Thyroid gland (tissue), 4 donors: Measurements from ENCODE around the gene PSENEN. TPM values are rescaled to one million over a fixed set of nuclear protein-coding genes. Genes with fewer than 3 reads are reported as not detected.

Experiments
- DNase-seq, 2 donors: peaks; one replicate each; pipeline ENCODE4 v3.0.0-alpha.2; 2019
- H3K27ac ChIP-seq, 3 donors: fragments of 200-600 bp; sonication (generic); 1 replicate in 2 of 3; 2 replicates in 1 of 3; pipeline ENCODE4 v1.5.1; 2016 to 2019; ENCODE audit warnings: mild to moderate bottlenecking in 1 of 3, moderate library complexity in 1 of 3
- H3K27me3 ChIP-seq: fragments of 200-600 bp; sonication (generic); one replicate; pipeline ENCODE4 v1.5.1; 2019
- H3K36me3 ChIP-seq, 2 donors: fragments of 200-600 bp; sonication (generic); one replicate each; pipeline ENCODE4 v1.5.1; 2016 to 2019
- H3K4me1 ChIP-seq, 2 donors: fragments of 200-600 bp; sonication (generic); one replicate each; pipeline ENCODE4 v1.5.1; 2017 to 2019
- H3K4me3 ChIP-seq, 3 donors: fragments of 200-600 bp; sonication (generic); replicated peaks in 1 of 3; 1 replicate in 2 of 3; 2 replicates in 1 of 3; pipeline ENCODE4 v1.5.1; 2016; ENCODE audit warnings: mild to moderate bottlenecking in 1 of 3
- H3K9me3 ChIP-seq: fragments of 200-600 bp; sonication (generic); one replicate; pipeline ENCODE4 v1.5.1; 2017
- POLR2A ChIP-seq, 2 donors: fragments of 450-650 bp; IDR thresholded peaks; one replicate each; pipeline ENCODE4 v1.6.1; 2017; ENCODE audit warnings: antibody characterized with exemption in 2 of 2, mild to moderate bottlenecking in 2 of 2, moderate library complexity in 1 of 2
- WGBS, 2 donors: methylation state at CpG; one replicate each; pipeline ENCODE4 v1.1.5; 2017; 5-methylcytosine and 5-hydroxymethylcytosine counted together
- intact Hi-C: fragments of 100-400 bp; cut with DNase I; formaldehyde crosslinking; loops from one replicate; pipeline ENCODE4 v1.15.1; 2023
- total RNA-seq, 4 donors: library from RNA; depleted of rRNA; stranded (reverse); fragments of >200 nt; gene quantifications; one replicate each; pipeline ENCODE4 v1.2.3, GENCODE V29; 2016
- TF ChIP-seq, protein P1 (sequence below), 6 experiments: fragments of 200-600 bp in 3 of 6; fragments of 450-650 bp in 3 of 6; sonication (generic) in 3 of 6; IDR thresholded peaks; one replicate each; pipeline ENCODE4 v1.5.1; 2016 to 2019; ENCODE audit warnings: antibody characterized with exemption in 6 of 6, mild to moderate bottlenecking in 2 of 6, inconsistent platforms in 1 of 6, moderate library complexity in 1 of 6

PSENEN gene
- total RNA-seq, 4 donors from 2014 or later: 34.0 to 73.8 (median 40.5) TPM

DNA sequence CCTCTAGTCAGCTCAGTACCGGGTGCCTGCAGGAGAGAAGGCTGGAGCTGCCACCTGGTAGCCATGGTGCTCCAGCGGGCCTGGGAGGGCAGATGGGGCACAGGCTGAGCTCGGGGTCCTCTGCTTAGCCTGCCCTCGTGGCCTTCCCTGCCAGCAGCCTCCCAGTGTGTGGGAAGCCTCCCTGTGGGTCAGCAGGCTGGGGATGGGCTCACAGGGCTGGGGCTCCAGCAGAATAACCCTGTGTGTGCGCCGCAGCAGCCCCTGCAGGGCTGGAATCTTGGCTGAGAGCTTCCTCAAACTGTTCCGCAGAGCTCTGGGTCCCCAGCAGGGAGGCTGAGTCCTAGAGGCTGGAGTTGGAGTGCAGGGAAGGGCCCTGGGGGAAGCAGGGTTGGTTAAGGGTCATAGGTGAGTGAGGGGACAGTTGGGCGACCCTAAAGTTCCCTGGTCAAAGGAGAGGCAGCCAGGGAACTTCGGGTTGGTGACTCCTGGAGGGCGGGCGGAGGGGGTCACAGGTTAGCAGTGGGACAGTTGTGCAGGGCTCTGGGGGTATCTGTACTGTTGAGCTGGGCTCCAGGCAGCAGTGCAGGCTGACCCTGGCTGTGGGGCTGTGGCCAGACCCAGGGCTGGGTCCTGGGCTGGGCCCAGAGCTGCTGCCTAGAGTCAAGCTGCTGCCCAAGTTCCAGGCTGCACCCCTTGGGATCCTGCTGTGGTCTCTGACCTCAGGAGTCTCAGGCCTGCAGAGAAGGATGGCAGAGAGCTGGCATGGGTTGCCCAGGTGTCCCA is 43.9 kb downstream of the PSENEN start:
- no peak for DNase-seq
- intact Hi-C loops: no loop called here

DNA sequence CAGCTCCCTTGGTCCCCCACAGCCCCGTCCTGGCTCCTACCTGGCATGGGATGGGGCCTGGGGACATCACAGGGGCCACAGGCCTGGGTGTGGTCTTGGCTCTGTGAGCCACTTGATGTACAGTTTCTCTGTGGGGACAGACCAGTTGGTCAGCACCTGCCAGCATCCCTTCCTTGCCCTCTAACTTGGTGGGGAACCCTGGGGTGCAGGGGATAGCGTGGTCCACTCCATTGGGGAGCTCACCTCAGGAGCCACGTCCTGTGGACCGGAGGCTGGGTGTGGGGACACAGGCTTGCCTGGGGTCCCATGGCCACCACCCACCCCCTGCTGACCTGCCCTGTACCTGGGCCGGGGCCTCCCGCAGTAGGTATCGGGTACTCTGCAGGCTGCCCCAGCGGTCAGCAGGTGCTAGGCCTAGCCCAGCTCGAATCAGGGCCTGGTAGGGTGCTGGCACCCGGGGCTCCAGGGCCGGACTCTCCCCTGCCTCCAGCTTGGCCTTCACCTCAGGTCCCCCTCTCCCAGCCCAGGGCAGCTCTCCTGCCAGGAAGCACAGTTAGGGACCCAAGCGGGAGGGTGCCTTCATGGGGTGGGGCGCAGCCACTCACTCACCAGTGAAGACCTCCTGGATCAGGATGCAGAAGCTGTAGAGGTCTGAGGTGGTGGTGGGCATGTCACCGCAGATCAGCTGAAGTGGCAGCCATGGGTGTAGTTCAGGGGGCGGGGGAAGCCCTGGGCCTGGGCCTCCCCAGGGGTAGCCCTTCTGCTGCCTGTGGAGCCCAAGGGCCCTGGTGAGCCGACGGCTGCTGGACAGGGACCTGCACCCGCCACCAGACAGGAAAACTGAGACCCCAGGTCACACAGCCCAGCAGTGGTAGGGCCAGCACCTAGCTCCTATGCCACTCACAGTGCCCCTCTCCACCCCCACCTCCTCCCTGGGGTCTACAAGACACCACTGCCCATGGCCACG is 44.8 kb downstream of the PSENEN start:
- no peak overlapping the region for H3K27ac ChIP-seq
- intact Hi-C loops: no loop called here
- H3K4me3 ChIP-seq: no peak overlapping the region
- H3K27me3 ChIP-seq: no peaks in the 10 kb centered on the region
- WGBS, 2 donors: 57 to 91% methylated on average over 5 to 15 of the region's 19 CpGs
- no peaks in the 10 kb centered on the region for H3K36me3 ChIP-seq
- DNase-seq: no peak
- no peak for TF ChIP-seq POLR2A (IDR thresholded peaks at IDR 0.05)
- H3K4me1 ChIP-seq: peaks cover 0 to 8% of the 10 kb centered on the region in 2 donors
- H3K9me3 ChIP-seq: no peaks in the 10 kb centered on the region

More for the DNA sequence above, 43.9 kb downstream of the PSENEN start:
- Histone ChIP-seq H3K4me3 (no peak overlapping the region), H3K4me1 (peaks cover 0 to 8% of the 10 kb centered on the region in 2 donors), H3K9me3 (no peaks in the 10 kb centered on the region), H3K27ac (no peak overlapping the region), H3K36me3 (no peaks in the 10 kb centered on the region), H3K27me3 (no peaks in the 10 kb centered on the region)
- WGBS, 2 donors: 89% methylated on average over 7 of the region's 11 CpGs
- TF ChIP-seq, protein P1, sequence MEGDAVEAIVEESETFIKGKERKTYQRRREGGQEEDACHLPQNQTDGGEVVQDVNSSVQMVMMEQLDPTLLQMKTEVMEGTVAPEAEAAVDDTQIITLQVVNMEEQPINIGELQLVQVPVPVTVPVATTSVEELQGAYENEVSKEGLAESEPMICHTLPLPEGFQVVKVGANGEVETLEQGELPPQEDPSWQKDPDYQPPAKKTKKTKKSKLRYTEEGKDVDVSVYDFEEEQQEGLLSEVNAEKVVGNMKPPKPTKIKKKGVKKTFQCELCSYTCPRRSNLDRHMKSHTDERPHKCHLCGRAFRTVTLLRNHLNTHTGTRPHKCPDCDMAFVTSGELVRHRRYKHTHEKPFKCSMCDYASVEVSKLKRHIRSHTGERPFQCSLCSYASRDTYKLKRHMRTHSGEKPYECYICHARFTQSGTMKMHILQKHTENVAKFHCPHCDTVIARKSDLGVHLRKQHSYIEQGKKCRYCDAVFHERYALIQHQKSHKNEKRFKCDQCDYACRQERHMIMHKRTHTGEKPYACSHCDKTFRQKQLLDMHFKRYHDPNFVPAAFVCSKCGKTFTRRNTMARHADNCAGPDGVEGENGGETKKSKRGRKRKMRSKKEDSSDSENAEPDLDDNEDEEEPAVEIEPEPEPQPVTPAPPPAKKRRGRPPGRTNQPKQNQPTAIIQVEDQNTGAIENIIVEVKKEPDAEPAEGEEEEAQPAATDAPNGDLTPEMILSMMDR (IDR thresholded peaks at IDR 0.05): no peak
- TF ChIP-seq POLR2A (IDR thresholded peaks at IDR 0.05): no peak

DNA sequence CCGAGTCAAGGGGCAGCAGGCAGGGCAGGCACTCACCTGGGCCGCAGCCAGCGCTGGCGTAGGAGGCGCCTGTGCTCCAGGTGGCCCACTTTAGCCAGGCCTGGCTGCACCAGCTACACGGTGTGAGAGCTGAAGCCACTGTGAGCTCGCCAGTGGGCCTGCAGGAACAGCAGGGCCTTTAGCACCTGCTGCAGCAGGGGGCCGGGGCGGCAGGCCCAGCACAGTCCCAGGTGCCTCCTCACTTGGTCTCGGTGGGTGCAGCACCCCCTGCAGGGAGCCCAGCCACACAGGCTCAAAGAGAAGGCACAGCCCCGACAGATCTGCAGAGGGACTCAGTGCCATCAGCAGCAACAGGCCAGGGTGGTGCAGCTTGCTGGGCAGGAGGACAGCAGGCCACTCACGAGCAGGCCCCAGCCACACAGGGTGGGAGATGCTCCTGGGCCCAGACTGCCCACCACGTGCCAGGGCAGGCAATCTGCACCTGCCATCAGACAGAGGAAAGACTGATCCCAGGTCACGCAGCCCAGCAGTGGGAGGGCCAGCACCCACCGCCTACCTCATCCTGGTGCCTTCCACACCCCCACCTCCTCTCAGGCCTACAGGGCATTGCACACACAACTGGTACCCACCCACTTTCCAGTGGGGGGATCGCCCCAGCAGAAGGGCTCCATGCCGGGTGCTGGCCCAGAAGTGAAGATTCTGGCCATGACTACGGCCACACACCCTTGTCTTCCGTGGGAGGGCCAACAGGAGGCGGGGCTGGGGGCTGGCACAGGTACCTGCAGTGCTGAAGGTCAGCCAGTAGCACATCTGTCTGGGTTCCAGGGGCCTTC is 45.7 kb downstream of the PSENEN start:
- Histone ChIP-seq H3K27me3 (no peaks in the 10 kb centered on the region), H3K4me3 (no peak overlapping the region), H3K36me3 (no peaks in the 10 kb centered on the region), H3K9me3 (no peaks in the 10 kb centered on the region), H3K4me1 (peaks cover 0 to 8% of the 10 kb centered on the region in 2 donors), H3K27ac (no peak overlapping the region)
- WGBS, 2 donors: 33 to 45% methylated on average over 12 to 14 of the region's 20 CpGs
- intact Hi-C loops: no loop called here
- peak; percentile 83 to 86 for DNase-seq
- TF ChIP-seq POLR2A (IDR thresholded peaks at IDR 0.05): no peak
- TF ChIP-seq, protein P1 (IDR thresholded peaks at IDR 0.05): peak in 1 of 6 experiments; percentile 5

DNA sequence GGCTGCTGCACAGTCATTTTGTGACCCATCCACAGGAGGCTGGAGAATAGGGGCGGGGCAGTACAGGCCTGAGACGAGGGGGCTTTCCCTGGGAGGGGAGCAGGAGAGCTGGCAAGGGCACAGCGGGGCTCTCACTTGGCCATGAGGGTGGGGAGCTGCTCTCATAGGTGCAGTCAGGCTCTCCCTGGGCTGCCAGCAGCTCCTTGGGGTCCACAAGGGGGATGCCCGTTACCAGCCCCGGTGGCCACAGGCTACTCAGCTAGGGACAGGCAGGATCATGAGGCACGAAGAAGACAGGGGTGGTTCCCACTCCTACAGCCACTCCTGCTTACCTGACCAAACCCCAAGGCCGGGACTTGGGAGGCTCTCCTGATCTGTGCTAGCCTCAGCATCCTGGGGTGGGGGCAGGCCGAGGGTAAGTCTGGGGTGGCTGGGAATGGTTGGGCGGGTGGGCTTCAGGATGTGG is 46.4 kb downstream of the PSENEN start:
- DNase-seq: no peak
- Histone ChIP-seq H3K36me3 (no peaks in the 10 kb centered on the region), H3K27me3 (peaks cover 1% of the 10 kb centered on the region), H3K27ac (no peak overlapping the region), H3K4me1 (peaks cover 0 to 8% of the 10 kb centered on the region in 2 donors), H3K4me3 (no peak overlapping the region), H3K9me3 (no peaks in the 10 kb centered on the region)
- WGBS, 2 donors: 76 to 97% methylated on average over 2 to 5 of the region's 9 CpGs
- intact Hi-C loops: no loop called here
- TF ChIP-seq, protein P1 (IDR thresholded peaks at IDR 0.05): no peak
- TF ChIP-seq POLR2A (IDR thresholded peaks at IDR 0.05): no peak

- intact Hi-C loops: no loop called here
- Histone ChIP-seq H3K27me3 (peaks cover 6% of the 10 kb centered on the region), H3K27ac (no peak overlapping the region), H3K36me3 (no peaks in the 10 kb centered on the region), H3K4me1 (peaks cover 0 to 8% of the 10 kb centered on the region in 2 donors), H3K9me3 (no peaks in the 10 kb centered on the region), H3K4me3 (no peak overlapping the region)
- 79 to 83% methylated on average over 8 to 11 of the region's 15 CpGs for WGBS, 2 donors
- TF ChIP-seq, protein P1 (IDR thresholded peaks at IDR 0.05): no peak
- no peak for TF ChIP-seq POLR2A (IDR thresholded peaks at IDR 0.05)
- DNase-seq: no peak
Measured at GRCh38 chr19:35792312-35792711, 46.9 kb downstream of the PSENEN start.
